HepG2 (cell line): ENCODE measurements around the gene FRMD3. TPM values are rescaled to one million over a fixed set of nuclear protein-coding genes. Genes with fewer than 3 reads are reported as not detected.

ENCODE experiments used
- ATAC-seq: fragments of 200-7000 bp; cut with Tn5 transposase; 3 replicates; pipeline ENCODE4 v1.9.1; 2020; ENCODE audit warnings: mild to moderate bottlenecking, moderate library complexity
- BruUV-seq: library from RNA; stranded (reverse); fragments of 400-500 nt; replicated peaks from 2 replicates; lab custom pipeline; 2021; lab: Mats Ljungman, UMichigan
- CTCF ChIA-PET: fragments of 300-600 bp; formaldehyde crosslinking; extraction: SDS; loops from one replicate; lab custom pipeline; 2021; ENCODE audit warnings: low total read pairs, inconsistent platforms, low intra/inter-chr PET ratio; lab: Yijun Ruan, JAX
- POLR2A ChIA-PET: fragments of 350-600 bp; sonication (Branson Sonifier 250); formaldehyde crosslinking; loops from one replicate; lab custom pipeline; 2020; ENCODE audit warnings: antibody characterized with exemption, inconsistent platforms; lab: Yijun Ruan, JAX
- DNase-seq: peaks from one replicate; pipeline ENCODE4 v3.0.0-alpha.2; 2015; ENCODE audit warnings: low spot score
- FAIRE-seq: peaks from 3 replicates; lab custom pipeline; 2011; peaks lifted over from hg19 to GRCh38; lab: Jason Lieb, UNC
- H2AFZ ChIP-seq: one replicate; pipeline ENCODE4 v1.6.1; 2011; ENCODE audit warnings: low read length, inconsistent platforms
- H3K27ac ChIP-seq: fragments of 300-600 bp; 3 replicates; pipeline ENCODE4 v1.8.0; 2011; ENCODE audit warnings: mixed run types, mild to moderate bottlenecking, mixed read lengths, low read length, inconsistent platforms; ENCODE audit not compliant: insufficient read depth; ENCODE audit errors: extremely low read length
- H3K27me3 ChIP-seq, 2 experiments: fragments of 200-600 bp in 1 of 2; 2 replicates in 1 of 2; 3 replicates in 1 of 2; pipeline versions ENCODE4 v1.6.0 to v1.8.0; 2011; ENCODE audit warnings: low read length in 2 of 2, mild to moderate bottlenecking in 2 of 2, moderate library complexity in 2 of 2, inconsistent platforms in 1 of 2; ENCODE audit not compliant: insufficient read depth in 2 of 2, control insufficient read depth in 1 of 2
- H3K36me3 ChIP-seq, 2 experiments: fragments of 200-600 bp in 1 of 2; replicated peaks in 1 of 2; 2 replicates in 1 of 2; 3 replicates in 1 of 2; pipeline versions ENCODE4 v1.5.1 to v1.8.0; 2011; ENCODE audit warnings: low read length in 2 of 2, inconsistent platforms in 1 of 2; ENCODE audit not compliant: insufficient read depth in 2 of 2, control insufficient read depth in 1 of 2
- H3K4me1 ChIP-seq: 2 replicates; pipeline ENCODE4 v1.5.1; 2012; ENCODE audit warnings: low read length, inconsistent platforms; ENCODE audit not compliant: insufficient read depth
- H3K4me2 ChIP-seq: 2 replicates; pipeline ENCODE4 v1.6.0; 2011; ENCODE audit warnings: low read depth, low read length, inconsistent platforms
- H3K4me3 ChIP-seq, 3 experiments: fragments of 200-600 bp in 1 of 3; sonication (generic), shearing (Covaris generic) in 1 of 3; replicated peaks in 1 of 3; 2 replicates each; pipeline ENCODE4 v1.5.1; 2011 to 2016; ENCODE audit warnings: low read length in 3 of 3, inconsistent platforms in 2 of 3, low read depth in 2 of 3, mild to moderate bottlenecking in 2 of 3, control low read depth in 1 of 3, mixed read lengths in 1 of 3; ENCODE audit not compliant: insufficient read depth in 1 of 3
- H3K79me2 ChIP-seq: one replicate; pipeline ENCODE4 v1.6.1; 2011; ENCODE audit warnings: low read length, inconsistent platforms; ENCODE audit not compliant: insufficient read depth
- H3K9ac ChIP-seq: 2 replicates; pipeline ENCODE4 v1.6.0; 2011; ENCODE audit warnings: mild to moderate bottlenecking, low read depth, low read length, inconsistent platforms; ENCODE audit not compliant: insufficient read depth
- H3K9me3 ChIP-seq: 2 replicates; pipeline ENCODE4 v1.5.1; 2012; ENCODE audit warnings: mild to moderate bottlenecking, low read length
- H4K20me1 ChIP-seq: 2 replicates; pipeline ENCODE4 v1.6.0; 2011; ENCODE audit warnings: inconsistent platforms, mild to moderate bottlenecking, low read length, moderate library complexity; ENCODE audit not compliant: insufficient read depth
- ARNT2 ChIP-seq: sonication (generic); formaldehyde crosslinking; IDR thresholded peaks from 2 replicates; pipeline ENCODE4 v1.8.0; 2022; ENCODE audit warnings: mild to moderate bottlenecking, low read depth, missing genetic modification reagents, moderate library complexity
- CCAR2 ChIP-seq: fragments of 200-400 bp; formaldehyde crosslinking; optimal IDR thresholded peaks from 2 replicates; pipeline ENCODE3; 2018; ENCODE audit warnings: low read depth, mild to moderate bottlenecking, low read length, moderate library complexity
- CENPT ChIP-seq: sonication (generic); formaldehyde crosslinking; IDR thresholded peaks from 2 replicates; pipeline ENCODE4 v1.8.0; 2022; ENCODE audit warnings: low read depth, mild to moderate bottlenecking, moderate library complexity, missing genetic modification reagents
- HMG20A ChIP-seq: IDR thresholded peaks from 2 replicates; pipeline ENCODE4 v1.6.1; 2016; ENCODE audit warnings: borderline replicate concordance
- HNF4G ChIP-seq, 2 experiments: sonication (generic) in 1 of 2; formaldehyde crosslinking in 1 of 2; IDR thresholded peaks; 2 replicates each; pipeline versions ENCODE4 v1.4.0 to v1.6.1; 2011 to 2020; ENCODE audit warnings: borderline replicate concordance in 2 of 2, low read depth in 2 of 2, mild to moderate bottlenecking in 2 of 2, low read length in 1 of 2, missing genetic modification reagents in 1 of 2, moderate library complexity in 1 of 2
- HOXD1 ChIP-seq: sonication (generic); formaldehyde crosslinking; IDR thresholded peaks from 2 replicates; pipeline ENCODE4 v1.5.0; 2020; ENCODE audit warnings: missing genetic modification reagents
- SMAD9 ChIP-seq: sonication (generic); formaldehyde crosslinking; IDR thresholded peaks from 2 replicates; pipeline ENCODE4 v1.5.1; 2020; ENCODE audit warnings: mild to moderate bottlenecking, missing genetic modification reagents
- ZBTB26 ChIP-seq: IDR thresholded peaks from 2 replicates; pipeline ENCODE4 v1.6.1; 2016; ENCODE audit warnings: missing compliant biosample characterization, missing genetic modification reagents, borderline replicate concordance
- ZBTB42 ChIP-seq: sonication (generic); formaldehyde crosslinking; IDR thresholded peaks from 2 replicates; pipeline ENCODE4 v1.5.0; 2020; ENCODE audit warnings: mild to moderate bottlenecking, missing genetic modification reagents
- ZNF12 ChIP-seq: sonication (generic); formaldehyde crosslinking; IDR thresholded peaks from 2 replicates; pipeline ENCODE4 v1.5.0; 2020; ENCODE audit warnings: missing genetic modification reagents
- ZNF563 ChIP-seq: sonication (generic); formaldehyde crosslinking; IDR thresholded peaks from 2 replicates; pipeline ENCODE4 v1.8.0; 2022; ENCODE audit warnings: mild to moderate bottlenecking, moderate library complexity, missing genetic modification reagents
- ZNF670 ChIP-seq: sonication (generic); formaldehyde crosslinking; IDR thresholded peaks from 2 replicates; pipeline ENCODE4 v1.8.0; 2022; ENCODE audit warnings: mild to moderate bottlenecking, missing genetic modification reagents, borderline replicate concordance
- WGBS: methylation state at CpG from one replicate; pipeline ENCODE4 v1.1.6; 2017; ENCODE audit warnings: low lambda C conversion rate; 5-methylcytosine and 5-hydroxymethylcytosine counted together
- in situ Hi-C: cut with HindIII; loops from 2 replicates; pipeline ENCODE4 v1.10.0; 2017; ENCODE audit warnings: low pct_unique_long_range_greater_than_20kb; ENCODE audit not compliant: extremely low pct_ligation_motif_present
- intact Hi-C: fragments of 100-400 bp; cut with micrococcal nuclease; formaldehyde crosslinking; loops from one replicate; pipeline ENCODE4 v1.10.0; 2022; ENCODE audit not compliant: unreplicated experiment
- polyA plus RNA-seq, 8 experiments: library from polyadenylated mRNA; depleted of rRNA in 3 of 8; stranded (reverse) in 7 of 8; unstranded in 1 of 8; fragments of >200 nt; fragmentation: Illumina TruSeq in 4 of 8; extraction: Trizol in 4 of 8; gene quantifications; 2 replicates each; pipeline versions ENCODE4 v1.2.1 to v1.2.3, GENCODE V29; 2011 to 2016; ENCODE audit warnings: low read depth in 4 of 8, missing spikeins in 1 of 8, mixed read lengths in 1 of 8; ENCODE audit not compliant: insufficient read depth in 1 of 8
- total RNA-seq, 5 experiments: library from RNA; depleted of rRNA; stranded (reverse); fragments of >200 nt; fragmentation: Illumina TruSeq; extraction: Trizol; gene quantifications; 2 replicates each; pipeline ENCODE4 v1.2.3, GENCODE V29; 2016; ENCODE audit warnings: low read depth in 1 of 5
- TF ChIP-seq, protein P1 (sequence below): sonication (generic); formaldehyde crosslinking; IDR thresholded peaks from 2 replicates; pipeline ENCODE4 v1.4.0; 2020; ENCODE audit warnings: missing genetic modification reagents
- TF ChIP-seq, protein P2 (sequence below): sonication (generic); formaldehyde crosslinking; IDR thresholded peaks from 2 replicates; pipeline ENCODE4 v1.5.1; 2020; ENCODE audit warnings: mild to moderate bottlenecking, missing genetic modification reagents, borderline replicate concordance

Gene FRMD3
- total and polyA plus RNA-seq, 2 of the 13 experiments (the other 11 are each of a cell fraction or from before 2014, with no cell fraction given): 3.2 to 7.7 TPM

DNA sequence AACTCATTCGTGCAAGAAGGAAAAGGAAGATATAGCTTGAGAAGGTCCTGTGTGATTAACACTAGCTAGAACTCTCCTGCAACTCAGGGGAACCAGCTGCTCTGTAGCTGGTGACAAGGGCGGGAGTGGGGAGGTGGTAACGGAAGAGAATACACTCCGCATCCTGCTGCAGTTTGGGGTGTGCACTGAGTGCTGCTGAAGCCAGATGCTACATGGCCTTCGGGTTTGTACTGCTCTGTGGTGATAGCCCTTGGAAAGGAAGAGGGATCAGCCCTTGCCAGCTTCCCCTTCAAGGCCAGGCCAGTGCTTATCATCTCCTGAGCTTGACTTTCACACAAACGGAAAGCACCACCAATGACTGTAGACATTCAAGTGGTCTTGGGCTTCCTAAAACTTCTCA is 34.3 kb downstream of the FRMD3 start:
- Histone ChIP-seq H3K27ac (no peak overlapping the region), H3K27me3 (no peaks in the 10 kb centered on the region), H3K4me1 (peaks cover 40% of the 10 kb centered on the region), H3K79me2 (no peaks in the 10 kb centered on the region), H3K9ac (no peak overlapping the region), H4K20me1 (no peaks in the 10 kb centered on the region), H3K9me3 (no peaks in the 10 kb centered on the region), H3K4me2 (no peak overlapping the region), H2AFZ (no peak overlapping the region), H3K4me3 (no peak overlapping the region)
- intact Hi-C loops: no loop called here
- DNase-seq (no peak), ATAC-seq (no peak)
- BruUV-seq: no TSS peak
- ChIA-PET POLR2A (no interaction called here), CTCF (no interaction called here)
- no peak for TF ChIP-seq CCAR2
- no peak for TF ChIP-seq ZNF12 (CRISPR knock-in tag)
- TF ChIP-seq, protein P1, sequence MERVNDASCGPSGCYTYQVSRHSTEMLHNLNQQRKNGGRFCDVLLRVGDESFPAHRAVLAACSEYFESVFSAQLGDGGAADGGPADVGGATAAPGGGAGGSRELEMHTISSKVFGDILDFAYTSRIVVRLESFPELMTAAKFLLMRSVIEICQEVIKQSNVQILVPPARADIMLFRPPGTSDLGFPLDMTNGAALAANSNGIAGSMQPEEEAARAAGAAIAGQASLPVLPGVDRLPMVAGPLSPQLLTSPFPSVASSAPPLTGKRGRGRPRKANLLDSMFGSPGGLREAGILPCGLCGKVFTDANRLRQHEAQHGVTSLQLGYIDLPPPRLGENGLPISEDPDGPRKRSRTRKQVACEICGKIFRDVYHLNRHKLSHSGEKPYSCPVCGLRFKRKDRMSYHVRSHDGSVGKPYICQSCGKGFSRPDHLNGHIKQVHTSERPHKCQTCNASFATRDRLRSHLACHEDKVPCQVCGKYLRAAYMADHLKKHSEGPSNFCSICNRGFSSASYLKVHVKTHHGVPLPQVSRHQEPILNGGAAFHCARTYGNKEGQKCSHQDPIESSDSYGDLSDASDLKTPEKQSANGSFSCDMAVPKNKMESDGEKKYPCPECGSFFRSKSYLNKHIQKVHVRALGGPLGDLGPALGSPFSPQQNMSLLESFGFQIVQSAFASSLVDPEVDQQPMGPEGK (CRISPR knock-in tag): no peak
- no peak for TF ChIP-seq ZBTB42
- TF ChIP-seq, protein P2, sequence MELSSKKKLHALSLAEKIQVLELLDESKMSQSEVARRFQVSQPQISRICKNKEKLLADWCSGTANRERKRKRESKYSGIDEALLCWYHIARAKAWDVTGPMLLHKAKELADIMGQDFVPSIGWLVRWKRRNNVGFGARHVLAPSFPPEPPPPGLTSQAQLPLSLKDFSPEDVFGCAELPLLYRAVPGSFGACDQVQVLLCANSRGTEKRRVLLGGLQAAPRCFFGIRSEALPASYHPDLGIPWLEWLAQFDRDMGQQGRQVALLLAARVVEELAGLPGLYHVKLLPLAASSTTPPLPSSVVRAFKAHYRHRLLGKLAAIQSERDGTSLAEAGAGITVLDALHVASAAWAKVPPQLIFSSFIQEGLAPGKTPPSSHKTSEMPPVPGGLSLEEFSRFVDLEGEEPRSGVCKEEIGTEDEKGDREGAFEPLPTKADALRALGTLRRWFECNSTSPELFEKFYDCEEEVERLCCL (CRISPR knock-in tag): no peak
- no peak for TF ChIP-seq ZNF563 (CRISPR knock-in tag)
- TF ChIP-seq ARNT2: no peak
- TF ChIP-seq ZBTB26 (CRISPR knock-in tag): no peak
- no peak for TF ChIP-seq HOXD1
- no peak for TF ChIP-seq ZNF670 (CRISPR knock-in tag)
- TF ChIP-seq SMAD9 (CRISPR knock-in tag): no peak
- no peak for TF ChIP-seq HNF4G (IDR thresholded peaks at IDR 0.05; ENCODE audit: borderline replicate concordance, low read depth, low read length)
- TF ChIP-seq HNF4G (CRISPR knock-in tag; IDR thresholded peaks at IDR 0.05; ENCODE audit: borderline replicate concordance, low read depth): no peak
- no peak for TF ChIP-seq HMG20A (CRISPR knock-in tag)
- no peak for TF ChIP-seq CENPT (CRISPR knock-in tag)
- TF ChIP-seq, all 625 proteins: peak for 0
- in situ Hi-C loops: no loop called here
- 0 out of 5 replicates have a peak, but pooled peaks cover 0 to 1% of the 10 kb centered on the region in 2 experiments for H3K36me3 ChIP-seq
- FAIRE-seq: no peak
- 94% methylated on average over 6 of the region's 6 CpGs for WGBS
